Keratinocyte (primary cell): ENCODE results near the gene HK1.

ENCODE experiments used
- EZH2 ChIP-seq: IDR thresholded peaks from one replicate; pipeline ENCODE4 v1.6.1; 2012; ENCODE audit warnings: inconsistent platforms, mild to moderate bottlenecking, low read length, moderate library complexity
- TF ChIP-seq, protein P1 (sequence below), 3 experiments: IDR thresholded peaks in 1 of 3; conservative IDR thresholded peaks in 1 of 3; optimal IDR thresholded peaks in 1 of 3; 2 replicates in 2 of 3; 3 replicates in 1 of 3; pipeline versions ENCODE3 to v1.5.1; 2011; ENCODE audit warnings: low read length in 3 of 3, mild to moderate bottlenecking in 3 of 3, moderate library complexity in 2 of 3, control low read depth in 1 of 3, inconsistent platforms in 1 of 3; ENCODE audit not compliant: insufficient read depth in 2 of 3; ENCODE audit errors: extremely low read depth in 1 of 3

DNA sequence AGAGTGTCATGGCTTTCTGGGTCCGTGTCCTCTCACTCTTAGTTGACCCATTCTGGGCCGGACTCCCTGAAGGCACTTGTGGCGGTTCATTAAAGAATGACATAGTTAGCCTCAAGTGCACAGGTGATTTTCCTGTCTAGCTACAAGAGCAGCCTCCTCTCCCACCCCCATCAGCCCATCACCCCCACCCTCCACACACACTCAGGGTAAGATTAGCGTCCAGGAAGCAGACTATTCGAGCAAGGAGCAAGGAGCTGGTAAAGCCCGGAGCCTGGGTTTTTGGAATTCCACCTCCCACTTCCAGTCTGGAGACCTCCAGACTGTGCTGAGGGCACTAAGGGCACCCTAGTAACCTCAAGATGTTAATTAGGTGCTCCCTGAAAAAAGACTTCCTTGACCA, 98.9 kb downstream of the HK1 start:
- TF ChIP-seq, protein P1, sequence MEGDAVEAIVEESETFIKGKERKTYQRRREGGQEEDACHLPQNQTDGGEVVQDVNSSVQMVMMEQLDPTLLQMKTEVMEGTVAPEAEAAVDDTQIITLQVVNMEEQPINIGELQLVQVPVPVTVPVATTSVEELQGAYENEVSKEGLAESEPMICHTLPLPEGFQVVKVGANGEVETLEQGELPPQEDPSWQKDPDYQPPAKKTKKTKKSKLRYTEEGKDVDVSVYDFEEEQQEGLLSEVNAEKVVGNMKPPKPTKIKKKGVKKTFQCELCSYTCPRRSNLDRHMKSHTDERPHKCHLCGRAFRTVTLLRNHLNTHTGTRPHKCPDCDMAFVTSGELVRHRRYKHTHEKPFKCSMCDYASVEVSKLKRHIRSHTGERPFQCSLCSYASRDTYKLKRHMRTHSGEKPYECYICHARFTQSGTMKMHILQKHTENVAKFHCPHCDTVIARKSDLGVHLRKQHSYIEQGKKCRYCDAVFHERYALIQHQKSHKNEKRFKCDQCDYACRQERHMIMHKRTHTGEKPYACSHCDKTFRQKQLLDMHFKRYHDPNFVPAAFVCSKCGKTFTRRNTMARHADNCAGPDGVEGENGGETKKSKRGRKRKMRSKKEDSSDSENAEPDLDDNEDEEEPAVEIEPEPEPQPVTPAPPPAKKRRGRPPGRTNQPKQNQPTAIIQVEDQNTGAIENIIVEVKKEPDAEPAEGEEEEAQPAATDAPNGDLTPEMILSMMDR (optimal IDR thresholded peaks at IDR 0.05 in 1 of 3, IDR thresholded peaks at IDR 0.05 in 1 of 3, conservative IDR thresholded peaks at IDR 0.05 in 1 of 3; ENCODE audit: extremely low read depth in 1 of 3, insufficient read depth in 2 of 3, low read length in 3 of 3): no peak
- TF ChIP-seq EZH2: no peak
